ENCODE measurements around the gene OR4C45.
"Not testable (repeated sequence)": the region's sequence is repeated elsewhere in the genome, so short reads cannot be mapped to it uniquely, and the experiment has no call there.

DNA sequence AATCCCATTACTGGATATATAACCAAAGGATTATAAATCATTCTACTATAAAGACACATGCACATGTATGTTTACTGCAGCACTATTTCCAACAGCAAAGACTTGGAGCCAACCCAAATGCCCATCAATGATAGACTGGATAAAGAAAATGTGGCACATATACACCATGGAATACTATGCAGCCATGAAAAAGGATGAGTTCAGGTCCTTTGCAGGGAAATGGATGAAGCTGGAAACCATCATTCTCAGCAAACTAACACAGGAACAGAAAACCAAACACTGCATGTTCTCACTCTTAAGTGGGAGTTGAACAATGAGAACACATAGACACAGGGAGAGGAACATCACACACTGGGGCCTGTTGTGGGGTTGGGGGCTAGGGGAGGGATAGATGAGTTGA is 3.6 kb downstream of the OR4C45 start:
- TF ChIP-seq POLR2A (IDR thresholded peaks at IDR 0.05) = not testable (repeated sequence)
- TF ChIP-seq, protein P1, sequence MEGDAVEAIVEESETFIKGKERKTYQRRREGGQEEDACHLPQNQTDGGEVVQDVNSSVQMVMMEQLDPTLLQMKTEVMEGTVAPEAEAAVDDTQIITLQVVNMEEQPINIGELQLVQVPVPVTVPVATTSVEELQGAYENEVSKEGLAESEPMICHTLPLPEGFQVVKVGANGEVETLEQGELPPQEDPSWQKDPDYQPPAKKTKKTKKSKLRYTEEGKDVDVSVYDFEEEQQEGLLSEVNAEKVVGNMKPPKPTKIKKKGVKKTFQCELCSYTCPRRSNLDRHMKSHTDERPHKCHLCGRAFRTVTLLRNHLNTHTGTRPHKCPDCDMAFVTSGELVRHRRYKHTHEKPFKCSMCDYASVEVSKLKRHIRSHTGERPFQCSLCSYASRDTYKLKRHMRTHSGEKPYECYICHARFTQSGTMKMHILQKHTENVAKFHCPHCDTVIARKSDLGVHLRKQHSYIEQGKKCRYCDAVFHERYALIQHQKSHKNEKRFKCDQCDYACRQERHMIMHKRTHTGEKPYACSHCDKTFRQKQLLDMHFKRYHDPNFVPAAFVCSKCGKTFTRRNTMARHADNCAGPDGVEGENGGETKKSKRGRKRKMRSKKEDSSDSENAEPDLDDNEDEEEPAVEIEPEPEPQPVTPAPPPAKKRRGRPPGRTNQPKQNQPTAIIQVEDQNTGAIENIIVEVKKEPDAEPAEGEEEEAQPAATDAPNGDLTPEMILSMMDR (IDR thresholded peaks at IDR 0.05) = not testable (repeated sequence)

Measured in right lobe of liver (tissue), 4 donors.